ENCODE data around the gene U2AF2.

The U2AF2 gene

DNA sequence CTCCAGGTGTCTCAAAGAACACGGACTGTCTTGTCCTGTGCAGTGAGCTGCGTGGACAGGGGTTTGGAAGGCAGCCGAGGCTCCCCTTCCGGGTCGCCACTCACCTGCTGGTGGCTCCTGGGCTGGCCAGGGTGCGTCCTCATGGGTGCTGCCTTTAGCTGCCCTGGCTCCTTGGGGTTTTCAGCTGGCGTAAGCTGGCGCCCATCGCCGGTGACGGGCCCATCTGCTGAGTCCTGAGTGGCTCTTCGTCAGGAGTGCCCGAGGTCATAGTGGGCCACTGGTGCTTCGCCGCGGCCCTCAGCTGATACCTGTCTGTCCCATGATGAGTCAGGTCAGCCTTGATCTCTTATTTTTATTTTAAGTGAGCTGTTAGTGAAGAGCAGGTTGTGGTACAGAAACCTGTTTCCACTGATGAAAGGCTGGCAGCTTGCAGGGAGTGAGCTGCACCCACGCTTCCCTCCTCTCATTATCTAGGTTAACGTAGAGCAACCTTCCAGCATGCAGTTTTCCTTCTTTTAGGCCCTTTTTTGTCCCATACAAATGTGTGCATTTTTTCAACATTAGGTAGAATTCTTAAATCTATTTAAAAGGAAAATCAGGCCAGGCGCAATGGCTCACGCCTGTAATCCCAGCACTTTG is 38.6 kb downstream of the U2AF2 start:
- Histone ChIP-seq H3K4me3 (ENCODE audit: low read length) (no peak overlapping the region), H3K4me2 (ENCODE audit: low read depth, low read length) (no peak overlapping the region), H3K9me2 (replicated peaks; ENCODE audit: insufficient read depth, low read length) (no peaks in the 10 kb centered on the region), H4K20me1 (ENCODE audit: insufficient read depth, low read length) (no peaks in the 10 kb centered on the region), H3F3A (ENCODE audit: insufficient read depth, low read length) (no peaks in the 10 kb centered on the region), H3K27me3 (replicated peaks; ENCODE audit: insufficient read depth, low read length) (no peaks in the 10 kb centered on the region), H3K9ac (ENCODE audit: low read length) (no peak overlapping the region), H3K79me2 (ENCODE audit: low read length) (peaks cover 3% of the 10 kb centered on the region; the same call in 1 of the 2 replicates), H3K4me1 (ENCODE audit: low read length) (no peaks in the 10 kb centered on the region), H2AFZ (ENCODE audit: low read length) (no peak overlapping the region), H3K9me3 (replicated peaks; ENCODE audit: insufficient read depth, low read length) (no peaks in the 10 kb centered on the region), H3K36me3 (replicated peaks; ENCODE audit: insufficient read depth, low read length) (no peaks in the 10 kb centered on the region), H3K27ac (ENCODE audit: low read length) (no peak overlapping the region)
- DNase-seq = no peak
- TF ChIP-seq, protein P1, sequence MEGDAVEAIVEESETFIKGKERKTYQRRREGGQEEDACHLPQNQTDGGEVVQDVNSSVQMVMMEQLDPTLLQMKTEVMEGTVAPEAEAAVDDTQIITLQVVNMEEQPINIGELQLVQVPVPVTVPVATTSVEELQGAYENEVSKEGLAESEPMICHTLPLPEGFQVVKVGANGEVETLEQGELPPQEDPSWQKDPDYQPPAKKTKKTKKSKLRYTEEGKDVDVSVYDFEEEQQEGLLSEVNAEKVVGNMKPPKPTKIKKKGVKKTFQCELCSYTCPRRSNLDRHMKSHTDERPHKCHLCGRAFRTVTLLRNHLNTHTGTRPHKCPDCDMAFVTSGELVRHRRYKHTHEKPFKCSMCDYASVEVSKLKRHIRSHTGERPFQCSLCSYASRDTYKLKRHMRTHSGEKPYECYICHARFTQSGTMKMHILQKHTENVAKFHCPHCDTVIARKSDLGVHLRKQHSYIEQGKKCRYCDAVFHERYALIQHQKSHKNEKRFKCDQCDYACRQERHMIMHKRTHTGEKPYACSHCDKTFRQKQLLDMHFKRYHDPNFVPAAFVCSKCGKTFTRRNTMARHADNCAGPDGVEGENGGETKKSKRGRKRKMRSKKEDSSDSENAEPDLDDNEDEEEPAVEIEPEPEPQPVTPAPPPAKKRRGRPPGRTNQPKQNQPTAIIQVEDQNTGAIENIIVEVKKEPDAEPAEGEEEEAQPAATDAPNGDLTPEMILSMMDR (IDR thresholded peaks at IDR 0.05; ENCODE audit: low read length) = no peak
- TF ChIP-seq EZH2phosphoT487 (IDR thresholded peaks at IDR 0.05; ENCODE audit: low read length) (no peak), EZH2 (optimal IDR thresholded peaks at IDR 0.05; ENCODE audit: low read depth, low read length) (no peak)

DNA sequence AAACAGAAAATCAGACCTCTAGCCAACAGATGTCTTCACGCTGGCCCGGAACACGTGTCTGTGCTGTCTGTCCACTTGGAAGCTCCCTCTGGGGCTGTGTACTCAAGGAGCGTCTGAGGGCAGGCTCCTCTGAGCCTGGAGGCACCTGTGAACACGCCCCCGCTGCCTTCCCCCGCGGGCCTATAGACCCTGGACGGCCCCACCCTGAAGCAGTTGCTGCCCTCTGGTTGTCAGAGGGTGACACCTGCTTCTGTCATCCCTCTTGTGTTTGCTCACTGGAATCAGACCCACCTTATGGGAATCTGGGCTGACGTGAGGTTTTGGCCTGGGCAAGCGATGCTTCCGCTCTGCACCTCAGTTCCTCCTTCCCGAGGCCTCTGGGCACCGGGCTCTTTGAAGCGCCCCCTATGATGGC is 39.4 kb downstream of the U2AF2 start:
- TF ChIP-seq EZH2 (optimal IDR thresholded peaks at IDR 0.05; ENCODE audit: low read depth, low read length) (no peak), EZH2phosphoT487 (IDR thresholded peaks at IDR 0.05; ENCODE audit: low read length) (no peak)
- TF ChIP-seq, protein P1 (IDR thresholded peaks at IDR 0.05; ENCODE audit: low read length) = no peak
- DNase-seq = no peak
- no peaks in the 10 kb centered on the region for H4K20me1 ChIP-seq (ENCODE audit: insufficient read depth, low read length)

DNA sequence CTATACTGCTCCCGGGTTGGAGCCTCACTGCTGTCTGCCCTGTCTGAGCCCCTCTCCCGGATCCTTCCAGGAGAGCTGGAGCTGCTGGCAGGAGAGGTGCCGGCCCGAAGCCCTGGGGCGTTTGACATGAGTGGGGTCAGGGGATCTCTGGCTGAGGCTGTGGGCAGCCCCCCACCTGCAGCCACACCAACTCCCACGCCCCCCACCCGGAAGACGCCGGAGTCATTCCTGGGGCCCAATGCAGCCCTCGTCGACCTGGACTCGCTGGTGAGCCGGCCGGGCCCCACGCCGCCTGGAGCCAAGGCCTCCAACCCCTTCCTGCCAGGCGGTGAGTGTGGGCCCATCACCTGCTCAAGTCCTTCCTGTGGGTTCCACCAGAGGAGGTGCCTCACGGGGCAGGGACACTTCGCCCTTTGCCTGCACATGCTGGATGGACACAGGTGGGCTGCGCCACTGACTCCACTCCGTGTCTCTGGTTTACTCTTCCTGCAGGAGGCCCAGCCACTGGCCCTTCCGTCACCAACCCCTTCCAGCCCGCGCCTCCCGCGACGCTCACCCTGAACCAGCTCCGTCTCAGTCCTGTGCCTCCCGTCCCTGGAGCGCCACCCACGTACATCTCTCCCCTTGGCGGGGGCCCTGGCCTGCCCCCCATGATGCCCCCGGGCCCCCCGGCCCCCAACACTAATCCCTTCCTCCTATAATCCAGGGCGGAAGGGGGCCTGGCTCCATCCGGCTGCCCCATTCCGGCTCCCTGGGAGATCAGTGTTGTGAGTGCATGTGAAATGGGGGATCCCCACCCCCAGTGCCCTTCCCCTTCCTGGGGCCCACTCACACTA is 40.0 kb downstream of the U2AF2 start:
- no peak overlapping the region for H2AFZ ChIP-seq (ENCODE audit: low read length)
- no peak overlapping the region for H3K27ac ChIP-seq (ENCODE audit: low read length)
- DNase-seq = no peak
- H3K4me2 ChIP-seq (ENCODE audit: low read depth, low read length) = no peak overlapping the region
- no peaks in the 10 kb centered on the region for H4K20me1 ChIP-seq (ENCODE audit: insufficient read depth, low read length)
- no peaks in the 10 kb centered on the region for H3F3A ChIP-seq (ENCODE audit: insufficient read depth, low read length)
- no peak overlapping the region for H3K9ac ChIP-seq (ENCODE audit: low read length)
- no peaks in the 10 kb centered on the region for H3K9me2 ChIP-seq (replicated peaks; ENCODE audit: insufficient read depth, low read length)
- H3K4me1 ChIP-seq (ENCODE audit: low read length) = no peaks in the 10 kb centered on the region
- no peaks in the 10 kb centered on the region for H3K36me3 ChIP-seq (replicated peaks; ENCODE audit: insufficient read depth, low read length)
- no peaks in the 10 kb centered on the region for H3K27me3 ChIP-seq (replicated peaks; ENCODE audit: insufficient read depth, low read length)
- TF ChIP-seq EZH2phosphoT487 (IDR thresholded peaks at IDR 0.05; ENCODE audit: low read length) (no peak), EZH2 (optimal IDR thresholded peaks at IDR 0.05; ENCODE audit: low read depth, low read length) (no peak)
- TF ChIP-seq, protein P1 (IDR thresholded peaks at IDR 0.05; ENCODE audit: low read length) = no peak
- H3K9me3 ChIP-seq (replicated peaks; ENCODE audit: insufficient read depth, low read length) = no peaks in the 10 kb centered on the region
- H3K4me3 ChIP-seq (ENCODE audit: low read length) = no peak overlapping the region
- H3K79me2 ChIP-seq (ENCODE audit: low read length) = no peaks in the 10 kb centered on the region

More for the DNA sequence above, 39.4 kb downstream of the U2AF2 start:
- no peak overlapping the region for H3K4me2 ChIP-seq (ENCODE audit: low read depth, low read length)
- no peak overlapping the region for H2AFZ ChIP-seq (ENCODE audit: low read length)
- H3K79me2 ChIP-seq (ENCODE audit: low read length) = peaks cover 2% of the 10 kb centered on the region; the same call in 1 of the 2 replicates
- H3K9me3 ChIP-seq (replicated peaks; ENCODE audit: insufficient read depth, low read length) = no peaks in the 10 kb centered on the region
- no peaks in the 10 kb centered on the region for H3K36me3 ChIP-seq (replicated peaks; ENCODE audit: insufficient read depth, low read length)
- H3K27me3 ChIP-seq (replicated peaks; ENCODE audit: insufficient read depth, low read length) = no peaks in the 10 kb centered on the region
- H3K9me2 ChIP-seq (replicated peaks; ENCODE audit: insufficient read depth, low read length) = no peaks in the 10 kb centered on the region
- no peak overlapping the region for H3K9ac ChIP-seq (ENCODE audit: low read length)
- H3F3A ChIP-seq (ENCODE audit: insufficient read depth, low read length) = no peaks in the 10 kb centered on the region
- no peak overlapping the region for H3K27ac ChIP-seq (ENCODE audit: low read length)
- no peak overlapping the region for H3K4me3 ChIP-seq (ENCODE audit: low read length)
- H3K4me1 ChIP-seq (ENCODE audit: low read length) = no peaks in the 10 kb centered on the region

All from MM.1S (cell line).